Activated naive CD8-positive, alpha-beta T cell treated with anti-CD3 and anti-CD28 coated beads for 36 hours (primary cell): ENCODE measurements around the gene C4BPB. TPM values are rescaled to one million over a fixed set of nuclear protein-coding genes. Genes with fewer than 3 reads are reported as not detected.

Experiments used
- DNase-seq: peaks from one replicate; pipeline ENCODE4 v3.0.0; 2021
- H3K27ac Mint-ChIP-seq: one replicate; pipeline ENCODE4 v1.8.0; 2022; ENCODE audit warnings: mild to moderate bottlenecking, moderate library complexity, mixed read lengths
- H3K27me3 Mint-ChIP-seq: one replicate; pipeline ENCODE4 v1.8.0; 2022; ENCODE audit warnings: mild to moderate bottlenecking, mixed read lengths
- H3K36me3 Mint-ChIP-seq: one replicate; pipeline ENCODE4 v1.8.0; 2021; ENCODE audit warnings: mild to moderate bottlenecking, mixed read lengths
- H3K4me1 Mint-ChIP-seq: one replicate; pipeline ENCODE4 v1.8.0; 2021; ENCODE audit warnings: mixed read lengths
- H3K4me3 Mint-ChIP-seq: one replicate; pipeline ENCODE4 v1.8.0; 2022; ENCODE audit warnings: mild to moderate bottlenecking, moderate library complexity, mixed read lengths
- H3K9me3 Mint-ChIP-seq: one replicate; pipeline ENCODE4 v1.8.0; 2022; ENCODE audit warnings: mixed read lengths
- total RNA-seq, 2 experiments: library from RNA; stranded (reverse); gene quantifications; one replicate each; pipeline ENCODE4 v1.2.3, GENCODE V29; 2021

The C4BPB gene
- total RNA-seq, 2 experiments from 2014 or later: 1.2 to 1.6 TPM

DNA sequence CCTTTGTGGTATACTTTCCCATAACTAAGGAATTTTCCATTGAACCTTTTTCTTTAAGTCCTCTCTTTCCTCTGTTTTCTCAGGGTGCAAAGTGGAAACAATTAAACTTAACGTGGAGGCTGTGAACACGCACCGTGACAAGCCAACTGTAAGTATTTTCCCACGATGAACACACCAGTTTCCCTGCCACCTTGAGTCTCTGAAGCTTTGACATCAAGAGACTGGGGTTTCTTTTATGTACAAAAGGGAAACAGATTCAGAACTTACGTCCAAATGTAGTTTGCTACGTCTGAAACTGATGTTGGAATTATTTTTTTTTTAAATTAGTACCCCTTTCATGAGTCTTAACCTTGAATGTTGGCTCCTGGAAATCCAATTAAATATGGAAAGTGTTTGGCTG is 17.2 kb upstream of the C4BPB start:
- Mint-ChIP-seq H3K4me3 (no peak overlapping the region), H3K27ac (no peak overlapping the region), H3K4me1 (peaks cover 30% of the 10 kb centered on the region), H3K9me3 (no peaks in the 10 kb centered on the region), H3K36me3 (peaks cover 14% of the 10 kb centered on the region), H3K27me3 (no peaks in the 10 kb centered on the region)
- no peak for DNase-seq

DNA sequence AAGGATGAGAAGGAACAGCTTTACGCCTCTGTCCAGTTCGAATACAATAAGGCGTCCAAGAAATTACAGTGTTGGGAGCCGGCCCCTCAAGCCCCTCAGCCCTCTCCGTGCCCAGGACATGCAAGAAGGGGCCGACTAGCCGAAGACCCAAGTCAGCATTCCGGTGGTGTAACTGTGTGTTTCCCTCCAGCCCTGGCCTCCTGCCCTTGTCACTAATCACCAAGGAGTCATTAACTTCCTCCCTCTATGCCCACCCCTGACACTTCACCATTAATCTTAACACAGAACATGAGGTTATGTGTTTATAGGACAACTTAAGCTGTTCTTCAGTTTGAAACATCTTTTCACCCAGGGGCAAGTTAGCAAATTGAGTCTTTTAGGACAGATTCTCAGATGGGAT is 16.4 kb upstream of the C4BPB start:
- Mint-ChIP-seq H3K9me3 (no peaks in the 10 kb centered on the region), H3K4me1 (peaks cover 30% of the 10 kb centered on the region), H3K27me3 (no peaks in the 10 kb centered on the region), H3K27ac (no peak overlapping the region), H3K4me3 (no peak overlapping the region), H3K36me3 (peaks cover 14% of the 10 kb centered on the region)
- no peak for DNase-seq

GRCh38 chr1:207073906-207074820 is 14.5 kb upstream of the C4BPB start:
- Mint-ChIP-seq H3K27me3 (no peaks in the 10 kb centered on the region), H3K4me3 (no peak overlapping the region), H3K36me3 (peaks cover 11% of the 10 kb centered on the region), H3K4me1 (peaks cover 27% of the 10 kb centered on the region), H3K27ac (no peak overlapping the region), H3K9me3 (no peaks in the 10 kb centered on the region)
- no peak for DNase-seq

- Mint-ChIP-seq H3K4me3 (no peak overlapping the region), H3K36me3 (peaks cover under 1% of the 10 kb centered on the region), H3K27ac (no peak overlapping the region), H3K9me3 (no peaks in the 10 kb centered on the region), H3K27me3 (no peaks in the 10 kb centered on the region), H3K4me1 (peaks cover 7% of the 10 kb centered on the region)
- DNase-seq: no peak
Measured at GRCh38 chr1:207076181-207076955, 12.3 kb upstream of the C4BPB start.

- Mint-ChIP-seq H3K9me3 (no peaks in the 10 kb centered on the region), H3K27me3 (no peaks in the 10 kb centered on the region), H3K27ac (no peak overlapping the region), H3K4me1 (peaks cover under 1% of the 10 kb centered on the region), H3K36me3 (no peaks in the 10 kb centered on the region), H3K4me3 (no peak overlapping the region)
- DNase-seq: no peak
Measured at GRCh38 chr1:207077012-207077411, 11.6 kb upstream of the C4BPB start.

GRCh38 chr1:207077470-207078377 is 10.9 kb upstream of the C4BPB start:
- peak; percentile 54 for DNase-seq
- Mint-ChIP-seq H3K9me3 (no peaks in the 10 kb centered on the region), H3K4me1 (no peaks in the 10 kb centered on the region), H3K4me3 (no peak overlapping the region), H3K36me3 (no peaks in the 10 kb centered on the region), H3K27me3 (peaks cover 3% of the 10 kb centered on the region), H3K27ac (no peak overlapping the region)

DNA sequence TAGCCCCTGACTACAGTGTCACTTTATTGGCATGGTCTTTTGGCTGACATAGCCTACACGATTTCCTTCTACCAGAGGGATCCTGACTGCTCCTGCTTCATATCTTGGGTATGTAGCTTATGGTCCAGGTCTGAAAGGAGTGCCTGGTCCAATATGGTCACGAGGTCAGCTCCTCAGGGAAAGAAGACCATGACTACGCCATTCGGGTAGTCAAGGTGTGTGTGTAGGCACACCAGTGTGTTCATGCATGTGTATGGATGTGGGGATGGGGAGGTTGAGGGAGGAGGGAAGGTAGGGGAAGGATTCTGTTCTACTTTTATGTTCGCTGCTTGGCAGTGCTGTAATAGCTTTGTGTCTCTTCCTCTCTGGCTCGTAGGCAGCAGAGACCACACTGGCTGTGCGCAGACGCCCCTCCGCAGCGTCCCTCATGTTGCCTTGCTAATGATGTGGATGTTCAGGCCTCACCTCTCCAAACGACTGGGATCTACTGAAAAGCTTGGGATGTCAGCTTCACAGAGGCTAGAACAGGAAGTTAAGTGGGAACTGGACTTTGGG is 10.0 kb upstream of the C4BPB start:
- Mint-ChIP-seq H3K36me3 (no peaks in the 10 kb centered on the region), H3K9me3 (no peaks in the 10 kb centered on the region), H3K4me3 (no peak overlapping the region), H3K4me1 (no peaks in the 10 kb centered on the region), H3K27ac (no peak overlapping the region), H3K27me3 (peaks cover 3% of the 10 kb centered on the region)
- DNase-seq: no peak

- Mint-ChIP-seq H3K4me3 (no peak overlapping the region), H3K4me1 (peaks cover 5% of the 10 kb centered on the region), H3K27me3 (peaks cover 6% of the 10 kb centered on the region), H3K36me3 (no peaks in the 10 kb centered on the region), H3K27ac (no peak overlapping the region), H3K9me3 (no peaks in the 10 kb centered on the region)
- DNase-seq: no peak
Measured at GRCh38 chr1:207079706-207080241, 8.9 kb upstream of the C4BPB start.

GRCh38 chr1:207081088-207081487 is 7.6 kb upstream of the C4BPB start:
- Mint-ChIP-seq H3K4me3 (no peak overlapping the region), H3K36me3 (no peaks in the 10 kb centered on the region), H3K27me3 (peaks cover 6% of the 10 kb centered on the region), H3K4me1 (peaks cover 11% of the 10 kb centered on the region), H3K9me3 (no peaks in the 10 kb centered on the region), H3K27ac (no peak overlapping the region)
- DNase-seq: no peak

GRCh38 chr1:207081806-207082205 is 6.9 kb upstream of the C4BPB start:
- H3K27ac Mint-ChIP-seq: no peak overlapping the region

GRCh38 chr1:207084232-207084631 is 4.4 kb upstream of the C4BPB start:
- H3K4me3 Mint-ChIP-seq: no peak overlapping the region
- H3K9me3 Mint-ChIP-seq: no peaks in the 10 kb centered on the region
- H3K27me3 Mint-ChIP-seq: peaks cover 9% of the 10 kb centered on the region
- H3K36me3 Mint-ChIP-seq: no peaks in the 10 kb centered on the region
- DNase-seq: no peak
- peaks cover 20% of the 10 kb centered on the region for H3K4me1 Mint-ChIP-seq
- no peak overlapping the region for H3K27ac Mint-ChIP-seq

More at GRCh38 chr1:207081806-207082205, 6.9 kb upstream of the C4BPB start:
- H3K9me3 Mint-ChIP-seq: no peaks in the 10 kb centered on the region
- peaks cover 11% of the 10 kb centered on the region for H3K4me1 Mint-ChIP-seq
- H3K36me3 Mint-ChIP-seq: no peaks in the 10 kb centered on the region
- DNase-seq: no peak
- H3K4me3 Mint-ChIP-seq: no peak overlapping the region
- H3K27me3 Mint-ChIP-seq: peaks cover 6% of the 10 kb centered on the region

DNA sequence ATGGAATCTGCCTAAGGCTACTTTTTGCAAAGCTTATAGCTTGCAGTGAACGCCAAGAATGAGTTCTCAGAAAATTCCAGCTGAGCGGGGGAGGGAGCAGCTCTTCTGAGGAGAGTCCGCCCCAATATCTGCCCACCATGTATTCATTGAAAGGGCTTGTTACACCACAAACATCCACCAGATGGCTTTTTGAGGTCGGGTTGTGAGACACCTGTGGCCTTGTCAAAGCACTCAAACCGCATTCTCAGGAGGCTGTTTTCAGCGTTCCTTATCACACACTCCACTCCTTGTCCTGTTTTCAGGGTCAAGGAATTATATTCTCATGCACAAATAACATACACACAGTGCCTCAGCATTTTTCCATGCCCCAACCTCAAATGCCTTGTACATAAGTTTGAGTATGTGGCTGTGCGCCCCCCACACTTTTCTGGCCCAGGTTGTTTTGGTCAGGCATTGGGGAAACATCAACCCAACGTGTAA is 3.9 kb upstream of the C4BPB start:
- Mint-ChIP-seq H3K36me3 (no peaks in the 10 kb centered on the region), H3K27ac (no peak overlapping the region), H3K27me3 (peaks cover 9% of the 10 kb centered on the region), H3K9me3 (no peaks in the 10 kb centered on the region), H3K4me3 (no peak overlapping the region), H3K4me1 (peaks cover 24% of the 10 kb centered on the region)
- peak; percentile 48 for DNase-seq

- no peak for DNase-seq
- Mint-ChIP-seq H3K9me3 (no peaks in the 10 kb centered on the region), H3K27me3 (peaks cover 9% of the 10 kb centered on the region), H3K36me3 (no peaks in the 10 kb centered on the region), H3K4me3 (no peak overlapping the region), H3K27ac (no peak overlapping the region), H3K4me1 (peaks cover 31% of the 10 kb centered on the region)
Measured at GRCh38 chr1:207085887-207086286, 2.8 kb upstream of the C4BPB start.

DNA sequence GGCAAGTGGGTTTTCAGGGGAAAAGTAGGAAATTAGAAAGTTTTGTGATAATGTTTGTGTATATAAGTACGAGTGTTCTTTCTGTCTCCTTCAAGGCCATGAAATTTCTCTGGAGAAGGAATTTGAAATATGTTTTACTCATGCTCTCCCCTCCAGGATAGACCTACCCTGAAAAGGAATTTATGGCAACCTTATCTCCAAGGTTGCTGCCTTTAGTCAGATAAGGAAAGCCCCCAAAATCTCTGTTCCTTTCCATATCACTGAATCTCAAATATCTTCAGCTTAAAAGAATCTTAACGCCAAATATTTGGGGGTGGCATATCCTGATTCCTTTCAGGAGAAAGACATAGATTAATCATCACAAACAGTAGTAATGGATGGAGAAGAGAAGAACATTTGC is 499 bp upstream of the C4BPB start:
- Mint-ChIP-seq H3K27ac (no peak overlapping the region), H3K9me3 (no peaks in the 10 kb centered on the region), H3K4me3 (no peak overlapping the region), H3K4me1 (peaks cover 31% of the 10 kb centered on the region), H3K36me3 (no peaks in the 10 kb centered on the region), H3K27me3 (peaks cover 6% of the 10 kb centered on the region)
- no peak for DNase-seq
